GM19397 (cell line): ENCODE measurements around the gene PIP4K2A.

ENCODE experiments used
- ATAC-seq: cut with Tn5 transposase; IDR thresholded peaks from one replicate; pipeline ENCODE4 v1.9.1; 2021; ENCODE audit warnings: mild to moderate bottlenecking, moderate library complexity; ENCODE audit not compliant: unreplicated experiment

Gene PIP4K2A

DNA sequence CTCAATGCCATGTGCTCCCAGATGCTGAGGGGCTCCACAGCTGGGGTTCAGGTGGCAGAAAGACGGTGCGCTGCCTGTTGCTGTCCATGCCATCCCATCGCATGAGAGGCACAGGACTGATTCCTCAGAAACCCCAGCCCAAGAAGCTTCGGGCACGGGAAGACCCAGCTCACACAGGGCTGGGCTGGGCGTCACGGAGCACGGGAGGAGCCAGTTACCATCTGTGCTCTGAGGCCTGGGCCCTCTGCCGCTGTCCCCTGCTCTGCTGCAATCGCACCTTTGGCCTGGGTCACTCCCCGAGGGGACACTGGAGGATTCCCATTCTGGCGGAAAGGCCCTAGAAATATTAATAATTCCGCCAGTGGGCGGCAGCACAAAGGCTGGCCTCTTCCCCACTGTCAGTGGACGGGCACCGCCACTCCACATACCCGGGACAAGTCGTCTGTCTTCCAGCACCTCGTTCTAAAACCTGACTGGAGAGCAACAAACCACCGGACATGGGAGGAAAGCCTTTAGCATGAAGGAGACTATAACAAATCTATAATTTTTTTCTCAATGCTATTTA, 92.1 kb downstream of the PIP4K2A start:
- ATAC-seq, result no peak

DNA sequence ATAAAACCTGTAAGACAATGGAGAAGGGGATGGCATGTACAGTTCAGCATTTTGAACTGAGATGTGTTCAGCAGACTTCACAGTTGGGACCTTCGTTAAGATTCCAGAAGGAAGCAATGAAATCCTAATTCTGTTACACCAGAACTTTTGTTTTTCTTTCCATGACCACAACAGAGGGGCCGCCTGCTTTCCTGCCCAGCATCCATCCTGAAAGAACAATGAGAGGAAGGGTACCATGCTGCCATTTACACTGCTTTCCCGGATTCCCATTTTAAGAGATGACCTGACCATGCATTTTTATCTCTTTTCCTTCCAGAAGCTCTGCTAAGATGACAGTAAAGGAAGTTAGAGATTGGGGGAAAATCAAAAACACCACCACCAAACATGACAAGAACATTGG, 92.7 kb downstream of the PIP4K2A start:
- ATAC-seq, result no peak

DNA sequence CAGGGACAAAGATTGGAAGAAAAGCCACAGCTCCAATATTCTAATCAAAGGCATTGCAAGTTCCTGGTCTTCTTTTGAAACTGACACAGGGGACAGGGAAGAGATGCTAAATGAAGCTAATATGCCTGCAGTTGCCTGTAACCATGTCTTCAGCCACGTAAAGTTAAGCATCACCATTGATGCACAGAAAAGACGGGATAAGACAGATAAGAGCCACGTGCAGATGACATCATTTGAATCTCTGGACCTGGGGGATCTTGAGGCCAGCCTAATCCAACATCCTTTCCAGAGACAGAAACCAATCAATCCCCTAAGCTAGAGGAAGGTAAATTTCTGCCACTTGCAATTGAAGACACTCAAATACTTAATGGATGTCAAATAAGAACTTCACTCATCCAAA, 93.4 kb downstream of the PIP4K2A start:
- no peak for ATAC-seq

DNA sequence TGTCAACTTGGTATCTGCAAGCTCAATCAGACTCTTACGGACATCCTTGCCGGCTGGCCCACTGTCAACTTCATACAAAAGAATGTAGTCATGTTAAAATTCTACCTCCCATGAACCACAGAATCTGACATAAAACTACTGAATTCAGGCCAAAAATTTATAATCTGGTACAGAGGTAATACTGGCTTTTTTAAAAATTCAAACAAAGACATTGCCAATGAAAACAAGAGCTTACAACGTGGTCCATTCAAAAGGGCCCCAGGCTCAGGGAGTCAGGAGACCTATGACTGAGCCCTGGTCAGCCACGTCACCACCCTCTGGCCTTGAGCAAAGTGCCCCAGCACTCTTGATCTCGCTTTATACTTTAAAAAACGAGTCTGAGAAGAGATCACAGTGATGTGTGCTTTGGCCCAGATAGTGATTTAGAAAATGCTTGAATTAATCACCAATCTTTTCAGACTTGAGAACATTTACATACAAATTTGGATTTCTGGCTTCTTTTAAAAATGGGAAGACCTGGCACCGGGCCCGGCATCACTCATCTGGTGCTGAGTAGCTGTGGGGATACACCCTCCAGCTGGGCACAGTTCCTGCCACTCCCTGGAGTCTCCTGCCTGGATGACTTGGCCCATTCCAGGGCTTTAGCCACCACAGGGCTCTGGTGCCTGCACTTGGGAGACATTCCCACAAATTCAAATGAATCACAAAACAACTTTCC, 94.1 kb downstream of the PIP4K2A start:
- no peak for ATAC-seq

DNA sequence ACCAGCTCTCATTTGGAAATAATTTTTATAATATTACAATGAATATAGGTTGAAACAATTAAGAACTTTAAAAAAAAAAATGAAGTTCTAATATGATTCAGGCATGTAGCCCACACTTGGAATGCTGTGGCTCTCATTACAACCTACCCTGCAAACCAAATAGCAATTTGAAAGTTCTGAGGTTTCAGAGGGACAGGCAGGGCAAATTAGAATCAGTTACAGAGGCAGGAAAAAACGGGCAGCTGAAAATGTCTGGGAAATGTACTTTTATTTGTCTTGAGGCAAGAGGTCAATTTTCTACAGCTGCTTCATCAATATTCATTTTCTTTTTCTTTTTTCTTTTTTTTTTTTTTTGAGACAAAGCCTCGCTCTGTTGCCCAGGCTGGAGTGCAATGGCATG, 95.3 kb downstream of the PIP4K2A start:
- no peak for ATAC-seq

DNA sequence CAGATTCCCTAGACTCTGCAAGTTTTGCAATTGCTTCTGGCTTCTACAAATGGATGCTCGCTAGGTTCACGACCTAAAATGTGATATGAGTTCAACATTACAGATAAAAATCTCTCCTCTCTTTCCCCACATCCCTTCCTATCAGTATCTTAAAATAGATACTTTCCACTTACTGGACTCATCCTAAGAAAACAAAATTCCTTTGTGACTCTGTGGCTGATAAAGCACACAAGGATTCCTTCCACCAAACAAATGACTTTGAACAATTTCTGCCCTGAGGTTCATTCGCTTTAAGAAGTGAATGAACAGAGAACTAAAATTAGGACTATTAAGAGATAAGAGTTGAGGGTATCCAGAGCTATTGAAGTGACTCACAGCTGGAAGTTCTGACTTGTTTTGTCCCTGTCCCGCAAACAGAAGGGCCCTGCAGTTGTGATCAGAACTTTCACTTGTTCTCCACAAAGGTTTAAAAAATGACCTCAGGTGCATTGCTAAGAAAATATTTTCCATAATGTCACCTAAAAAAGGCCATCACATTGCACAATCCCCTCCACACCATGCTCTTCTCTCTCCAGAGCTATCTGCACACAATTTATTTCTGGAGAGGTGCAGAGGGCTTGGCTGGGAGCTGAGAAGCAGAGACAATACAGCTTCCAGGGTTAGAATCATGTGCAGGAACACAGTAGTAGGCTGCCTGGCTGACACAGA, 96.1 kb downstream of the PIP4K2A start:
- ATAC-seq, result no peak

DNA sequence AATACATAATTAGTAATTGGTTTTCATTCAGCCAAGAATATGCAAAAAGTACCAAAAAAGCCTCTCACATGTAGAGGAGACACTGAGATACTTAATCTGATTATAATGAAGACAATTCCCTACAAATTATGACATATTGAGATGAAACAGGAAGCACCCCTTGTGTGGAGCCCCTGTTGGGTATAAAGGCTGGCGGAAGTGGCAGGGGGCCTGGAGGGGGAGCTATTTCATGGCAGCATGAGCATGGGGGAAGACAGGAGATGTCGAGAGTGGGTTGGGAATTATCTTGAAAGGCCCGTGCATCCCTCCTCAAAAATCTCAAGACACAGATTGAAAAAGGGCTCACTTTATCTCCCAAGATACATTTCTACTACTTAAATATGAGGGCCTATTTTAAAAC, 96.9 kb downstream of the PIP4K2A start:
- ATAC-seq, result no peak

DNA sequence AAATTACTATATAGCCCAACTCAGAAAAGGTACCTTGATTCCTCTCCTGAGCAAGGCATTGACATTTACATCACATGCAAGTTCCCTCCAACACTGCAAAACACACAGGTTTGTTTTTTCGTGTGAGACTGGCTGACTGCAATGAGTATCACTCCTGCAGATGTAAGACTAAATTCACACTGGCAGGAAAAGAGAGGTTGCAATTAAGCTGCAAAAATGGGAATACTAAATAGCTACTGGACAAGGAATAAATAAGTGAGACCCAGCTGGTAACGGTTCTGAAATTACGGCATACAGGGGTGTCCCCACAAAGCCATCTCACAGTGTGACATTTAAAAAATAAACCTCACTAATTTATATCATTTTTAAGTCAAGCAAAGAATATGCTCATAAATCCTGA, 97.3 kb downstream of the PIP4K2A start:
- ATAC-seq, result no peak

DNA sequence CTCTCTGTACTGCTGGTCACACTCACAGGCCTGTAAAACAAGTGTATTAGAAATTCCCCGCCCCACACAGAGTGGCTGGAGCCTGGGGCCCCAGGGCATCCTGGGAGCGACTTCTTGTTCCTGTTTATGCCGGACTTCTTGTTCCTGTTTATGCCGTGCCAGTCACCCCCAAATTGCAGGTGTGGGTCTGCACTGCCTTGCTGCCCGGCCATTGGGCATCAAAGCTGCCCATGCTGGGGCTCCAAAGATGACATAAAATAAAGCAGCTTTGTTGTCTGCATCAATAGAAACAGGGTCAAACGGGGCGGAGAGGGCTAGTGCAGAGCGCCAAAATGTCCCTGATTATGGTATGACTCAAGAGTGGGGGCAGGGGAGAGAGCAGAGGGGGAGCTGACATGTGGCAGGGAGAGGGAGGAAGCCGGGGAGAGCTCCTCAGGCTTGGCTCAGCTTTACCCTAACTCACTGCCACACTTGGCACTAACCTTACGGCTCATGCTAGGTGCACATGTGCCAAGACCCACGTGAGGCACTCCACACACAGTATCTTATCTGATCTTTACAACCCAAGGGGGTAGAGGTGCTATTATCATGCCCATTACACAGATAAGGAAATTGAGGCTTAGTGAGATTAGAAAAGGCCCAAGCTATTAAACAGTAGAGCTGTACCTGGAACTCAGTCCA, 98.4 kb downstream of the PIP4K2A start:
- ATAC-seq, result peak; percentile 62

DNA sequence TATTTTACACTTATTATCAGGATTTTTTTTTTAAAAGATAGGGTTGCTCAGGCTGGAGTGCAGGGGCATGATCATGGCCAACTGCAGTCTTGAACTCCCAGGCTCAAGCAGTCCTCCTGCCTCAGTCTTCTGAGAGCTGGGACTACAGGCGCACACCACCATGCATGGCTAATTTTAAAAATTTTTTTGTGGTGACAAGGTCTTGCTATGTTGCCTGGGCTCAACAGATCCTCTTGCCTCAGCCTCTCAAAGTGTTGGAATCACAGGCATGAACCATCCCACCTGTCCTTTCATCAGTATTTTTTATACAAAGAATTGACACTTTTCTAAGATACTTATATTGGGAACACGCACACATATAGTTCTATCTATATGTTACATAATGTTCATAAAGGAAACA, 99.3 kb downstream of the PIP4K2A start:
- no peak for ATAC-seq

DNA sequence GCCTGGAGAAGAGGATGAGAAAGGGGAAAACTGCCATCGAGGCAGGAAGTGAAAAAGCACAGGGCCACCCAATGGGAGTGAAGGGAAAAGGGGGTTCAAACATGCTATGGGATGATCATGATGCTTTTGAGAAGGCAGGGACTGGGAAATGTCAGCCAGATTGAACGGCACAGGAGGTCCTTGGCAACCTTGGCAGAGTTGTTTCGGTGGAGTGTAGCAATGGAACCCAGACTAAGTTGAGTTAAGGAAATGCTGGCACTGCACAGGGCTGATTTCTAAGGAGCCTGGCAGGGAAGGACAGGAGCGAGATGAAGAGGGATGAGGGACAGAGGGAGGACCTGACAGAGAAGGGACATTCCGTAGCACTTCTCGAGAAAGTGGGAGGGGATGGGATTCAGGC, 101.4 kb downstream of the PIP4K2A start:
- ATAC-seq, result no peak

DNA sequence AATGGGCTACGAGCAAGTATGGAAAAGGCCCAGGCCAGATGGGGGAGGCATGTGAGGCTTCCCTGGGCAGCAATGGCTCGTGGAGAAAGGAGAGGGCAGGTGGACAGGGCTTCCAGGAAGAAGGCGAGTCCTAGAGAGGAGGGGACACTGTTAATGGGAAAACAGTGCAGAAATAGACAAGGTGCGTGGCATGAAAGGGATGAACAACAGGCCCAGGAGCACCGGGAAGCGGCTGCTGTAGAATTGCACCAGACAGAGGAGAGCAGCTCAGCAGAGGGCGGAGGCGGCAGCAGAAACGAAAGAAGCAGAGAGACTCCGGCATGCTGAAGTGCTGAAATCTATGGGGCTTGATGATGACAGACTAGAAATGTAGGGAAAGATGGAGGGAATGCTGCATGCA, 102.1 kb downstream of the PIP4K2A start:
- no peak for ATAC-seq

DNA sequence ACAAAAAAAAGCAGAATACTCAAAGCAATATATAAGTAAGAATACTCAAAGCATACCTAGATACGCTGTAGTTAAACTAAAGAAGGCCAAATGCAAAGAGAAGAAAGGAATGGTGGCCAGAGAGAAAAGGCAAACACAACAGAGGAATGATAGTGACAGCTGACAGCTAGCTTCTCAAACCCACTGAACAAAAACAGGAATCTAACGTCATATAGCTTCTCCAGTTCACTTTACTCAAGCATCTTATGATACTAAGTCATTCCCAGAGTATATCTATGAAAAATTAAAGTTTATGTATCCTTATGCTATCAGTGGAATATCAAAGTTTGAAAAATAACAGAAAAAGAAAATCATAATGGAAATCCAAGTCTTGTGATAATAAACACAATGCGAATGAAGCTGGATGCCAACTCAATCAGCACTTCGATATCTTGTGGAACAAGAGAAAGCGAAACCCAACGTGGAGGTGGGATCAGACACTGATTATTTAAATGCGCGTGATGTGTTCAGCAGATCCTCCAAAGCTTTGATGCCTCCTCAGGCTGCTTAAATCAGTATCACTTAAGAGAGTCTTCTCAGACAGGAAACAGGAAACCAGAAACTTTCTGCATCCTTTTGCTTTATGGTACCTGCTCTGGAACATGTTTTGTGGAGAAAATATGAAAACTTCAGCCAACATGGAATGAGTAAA, 102.8 kb downstream of the PIP4K2A start:
- peak; percentile 45 for ATAC-seq

DNA sequence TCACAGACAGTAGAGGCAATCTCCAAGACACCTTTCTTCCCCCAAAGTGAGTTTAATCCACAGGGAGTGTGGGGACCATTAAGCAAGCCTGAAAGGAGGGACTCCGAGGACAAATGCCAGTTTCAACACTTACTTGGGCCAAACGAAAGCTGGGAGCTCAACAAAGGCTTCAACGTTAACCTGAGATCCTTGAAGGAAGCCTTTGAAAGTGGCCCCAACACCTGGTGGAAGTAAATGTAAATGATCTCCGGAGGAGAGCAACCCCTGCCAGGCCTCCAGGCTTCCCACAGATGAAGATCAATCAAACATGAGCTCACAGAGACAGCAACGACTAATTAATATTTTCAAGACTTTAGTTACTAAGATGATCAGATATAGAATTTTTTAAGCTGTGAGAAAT, 103.8 kb downstream of the PIP4K2A start:
- ATAC-seq, result no peak

DNA sequence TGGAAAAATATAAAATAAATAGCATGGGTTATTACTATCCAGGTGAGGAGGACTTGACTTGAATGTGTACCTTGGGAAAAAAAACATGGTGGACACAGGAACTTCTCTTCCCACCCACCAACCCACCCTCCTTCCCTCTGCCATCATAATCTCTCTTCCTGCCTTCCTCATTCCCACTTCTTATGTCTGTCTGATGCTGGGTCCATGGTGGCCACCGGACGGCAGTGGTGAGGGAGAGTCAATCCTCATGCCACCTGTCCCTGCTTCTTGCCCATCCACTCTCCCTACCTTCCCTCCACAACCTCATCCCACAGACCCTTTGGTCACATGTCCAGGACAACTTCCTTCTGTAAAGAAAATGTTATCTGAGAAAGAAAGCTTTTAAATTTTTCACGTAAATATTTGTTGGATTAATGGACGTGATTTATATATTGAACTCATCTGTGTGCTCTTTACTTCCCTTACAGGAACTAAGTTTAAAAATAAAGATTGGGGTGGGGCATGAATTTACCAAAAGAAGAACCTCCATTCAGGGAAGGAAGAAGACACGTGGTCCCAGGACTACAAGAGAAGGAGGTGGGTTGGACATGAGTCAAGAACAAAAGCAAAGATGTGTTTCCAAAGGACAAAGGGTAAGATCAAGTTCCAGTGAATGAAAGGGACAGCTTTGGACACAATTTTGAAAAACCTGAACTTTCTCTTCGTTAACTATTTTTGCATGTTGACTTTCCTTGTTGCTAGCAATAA, 104.5 kb downstream of the PIP4K2A start:
- ATAC-seq, result no peak

DNA sequence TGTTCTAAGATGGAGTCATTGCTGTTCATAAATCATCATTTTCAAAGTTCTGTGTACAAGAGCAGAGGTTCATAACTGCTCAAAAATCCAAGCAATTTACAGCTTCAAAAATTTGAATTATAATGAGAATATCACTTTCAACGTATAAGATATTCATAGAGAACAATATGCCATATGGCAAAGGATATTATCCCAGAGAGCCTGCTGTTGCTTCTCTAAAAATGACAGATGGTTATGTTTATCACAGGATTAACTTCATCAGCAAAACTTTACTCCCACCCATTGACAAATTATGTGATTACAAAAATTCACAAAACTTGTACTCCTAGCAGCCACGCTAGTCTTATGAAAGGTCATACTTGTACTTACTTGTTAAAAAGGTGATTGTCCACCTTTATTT, 105.1 kb downstream of the PIP4K2A start:
- no peak for ATAC-seq

DNA sequence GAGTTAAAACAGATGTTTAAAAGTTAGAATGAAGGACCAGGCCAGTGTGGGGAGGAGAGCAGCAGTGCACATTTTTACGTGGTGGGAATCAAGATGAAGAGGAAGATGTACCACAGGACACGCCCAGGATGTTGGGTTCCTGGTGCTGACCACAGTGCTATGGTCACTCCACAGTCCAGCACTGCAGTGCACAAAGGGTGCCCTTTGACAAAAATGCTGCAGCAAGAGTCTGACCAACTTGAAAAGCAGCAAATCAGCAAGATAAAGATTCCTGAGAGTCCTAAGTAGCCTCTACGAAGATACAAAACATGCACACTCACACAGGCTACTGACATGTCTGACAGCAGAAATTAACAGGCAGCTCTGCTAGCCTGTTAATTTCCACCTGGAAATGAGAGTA, 107.1 kb downstream of the PIP4K2A start:
- no peak for ATAC-seq

DNA sequence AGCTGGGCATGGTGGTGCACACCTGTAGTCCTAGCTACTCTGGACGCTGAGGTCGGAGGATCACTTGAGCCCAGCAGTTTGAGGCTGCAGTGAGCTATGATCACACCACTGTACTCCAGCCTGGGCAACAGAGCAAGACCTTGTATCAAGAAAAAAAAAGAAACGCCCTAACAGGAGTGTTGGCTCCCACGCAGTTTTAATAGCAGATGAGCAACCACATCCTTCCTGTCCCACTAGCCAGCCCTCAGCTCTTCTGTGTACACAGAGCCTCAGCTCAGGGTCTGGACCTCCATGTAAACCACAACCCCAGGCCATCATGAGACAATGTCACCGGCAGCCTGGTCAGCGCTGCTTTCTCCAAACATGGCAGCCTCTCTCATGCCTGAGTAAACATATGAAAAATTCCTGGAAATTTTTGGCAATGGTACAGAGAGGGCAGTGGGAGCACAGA, 108.2 kb downstream of the PIP4K2A start:
- peak; percentile 93 for ATAC-seq

DNA sequence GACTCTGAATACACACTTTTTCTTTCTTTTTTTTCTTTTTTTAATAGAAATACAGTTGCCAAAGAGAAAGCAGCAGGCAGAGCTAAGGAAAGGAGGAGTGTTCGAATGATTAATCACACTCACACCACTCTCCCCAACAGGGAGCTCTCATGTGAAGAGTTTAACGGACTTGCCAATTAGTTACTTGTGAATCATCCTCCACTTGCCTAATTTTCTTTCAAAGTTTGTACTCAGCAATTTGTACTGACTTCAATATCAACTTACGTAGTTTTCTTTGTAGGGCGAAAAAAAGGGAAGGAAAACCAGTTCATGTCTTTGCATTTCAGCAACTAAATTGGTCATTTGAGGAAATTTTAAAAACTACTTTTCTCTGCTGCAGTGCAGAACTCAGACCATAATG, 109.2 kb downstream of the PIP4K2A start:
- no peak for ATAC-seq

DNA sequence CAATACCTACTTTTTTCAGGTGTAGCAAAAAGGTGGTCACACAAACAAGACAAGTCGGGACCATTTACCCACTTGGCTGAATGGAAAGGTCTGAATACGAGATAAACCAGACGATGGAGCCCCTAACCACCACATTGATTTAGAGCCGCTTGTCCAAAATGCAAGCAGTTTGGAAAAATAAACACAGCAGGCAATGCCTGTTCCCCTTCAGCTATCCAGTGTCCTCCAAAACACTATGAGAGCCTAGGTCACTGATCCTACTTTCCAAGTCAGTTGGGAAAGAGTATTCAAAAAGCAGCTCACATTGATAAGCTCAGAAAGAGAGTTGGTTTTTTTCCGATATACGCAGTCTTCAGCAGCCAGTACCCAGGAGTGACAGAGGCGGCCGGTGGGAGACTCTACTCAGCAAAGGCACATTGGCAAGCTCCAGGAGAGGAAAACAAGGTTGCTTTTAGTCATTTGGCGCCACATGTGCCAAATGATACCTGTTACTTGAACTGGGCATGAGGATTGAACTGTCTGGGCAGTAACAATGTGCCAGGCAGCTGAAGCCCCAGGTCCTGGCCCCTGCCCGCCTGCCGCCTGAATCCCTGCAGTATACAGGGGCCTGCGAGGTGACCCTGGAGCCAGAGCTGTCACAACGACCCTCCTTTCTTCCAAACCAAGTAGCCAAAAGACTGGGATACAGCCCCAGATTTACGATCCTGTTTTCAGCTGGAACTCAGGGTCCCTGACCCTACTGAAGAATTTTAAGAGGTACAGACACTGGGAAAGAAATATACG, 109.8 kb downstream of the PIP4K2A start:
- ATAC-seq, result no peak
